Myocyte (in vitro differentiated cells): ENCODE measurements around the gene CLNS1A. TPM values are rescaled to one million over a fixed set of nuclear protein-coding genes. Genes with fewer than 3 reads are reported as not detected.
A peak's percentile ranks its signal among the peaks of the same experiment; 100 is the strongest.
"Not testable (repeated sequence)": the region's sequence is repeated elsewhere in the genome, so short reads cannot be mapped to it uniquely, and the experiment has no call there.

Source experiments
- DNase-seq: peaks from one replicate; pipeline ENCODE4 v3.0.0-alpha.2; 2012; ENCODE audit warnings: low read depth
- polyA plus RNA-seq: library from polyadenylated mRNA; unstranded; fragments of >200 nt; gene quantifications from one replicate; pipeline ENCODE4 v1.2.1, GENCODE V29; 2012; ENCODE audit warnings: missing spikeins
- total RNA-seq: library from RNA; depleted of rRNA; stranded (reverse); fragments of >200 nt; gene quantifications from 2 replicates; pipeline ENCODE4 v1.2.3, GENCODE V29; 2014

Gene CLNS1A, protein sequence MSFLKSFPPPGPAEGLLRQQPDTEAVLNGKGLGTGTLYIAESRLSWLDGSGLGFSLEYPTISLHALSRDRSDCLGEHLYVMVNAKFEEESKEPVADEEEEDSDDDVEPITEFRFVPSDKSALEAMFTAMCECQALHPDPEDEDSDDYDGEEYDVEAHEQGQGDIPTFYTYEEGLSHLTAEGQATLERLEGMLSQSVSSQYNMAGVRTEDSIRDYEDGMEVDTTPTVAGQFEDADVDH
- 123 and 126 TPM in 2 replicates for total RNA-seq
- 118 TPM for polyA plus RNA-seq

DNA sequence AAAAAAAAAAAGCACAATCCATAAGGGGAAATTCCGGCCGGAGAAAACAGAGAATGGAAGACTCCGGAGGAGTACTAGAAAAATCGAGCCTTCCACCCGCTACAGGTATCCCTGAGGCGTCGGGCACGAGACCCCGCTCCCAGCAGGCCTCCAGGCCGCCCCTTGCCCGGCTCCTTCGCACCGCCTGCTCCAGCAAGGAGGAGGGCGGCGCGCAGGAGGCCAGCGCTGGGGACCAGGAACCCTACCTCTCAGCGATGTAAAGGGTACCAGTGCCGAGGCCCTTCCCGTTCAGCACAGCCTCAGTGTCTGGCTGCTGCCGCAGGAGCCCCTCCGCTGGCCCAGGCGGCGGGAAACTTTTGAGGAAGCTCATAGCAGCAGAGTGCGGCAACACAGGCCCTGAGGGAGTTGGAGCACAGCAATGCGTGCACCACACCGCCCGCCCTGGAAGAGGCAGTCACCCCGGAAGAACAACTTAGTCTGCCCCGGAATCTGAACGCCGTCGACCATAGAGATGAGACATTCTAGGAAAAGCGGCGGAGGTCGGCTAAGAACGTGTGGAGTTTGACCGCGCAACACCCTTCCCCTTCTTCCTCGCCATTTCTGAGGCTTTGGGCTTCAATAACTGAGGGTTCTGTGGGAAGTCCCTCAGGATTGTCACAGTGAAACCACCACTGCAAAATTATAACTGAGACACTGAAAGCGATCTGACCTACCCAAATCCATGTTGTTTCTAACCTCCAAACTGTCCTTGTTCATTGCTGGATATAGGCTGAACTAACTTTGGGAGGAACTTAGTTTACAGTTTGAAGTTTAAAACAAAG, at the start of gene CLNS1A:
Gene CLNS1A (minus strand): TSS at position 450 of the 821 bp plus-strand sequence. CDS start 80 bp downstream, at position 370.
- DNase-seq, result peak; percentile 94

- no peak for DNase-seq
Measured at GRCh38 chr11:77687088-77687487, 49.5 kb upstream of the CLNS1A start.

GRCh38 chr11:77677138-77677537, 39.5 kb upstream of the CLNS1A start:
- no peak for DNase-seq

DNA sequence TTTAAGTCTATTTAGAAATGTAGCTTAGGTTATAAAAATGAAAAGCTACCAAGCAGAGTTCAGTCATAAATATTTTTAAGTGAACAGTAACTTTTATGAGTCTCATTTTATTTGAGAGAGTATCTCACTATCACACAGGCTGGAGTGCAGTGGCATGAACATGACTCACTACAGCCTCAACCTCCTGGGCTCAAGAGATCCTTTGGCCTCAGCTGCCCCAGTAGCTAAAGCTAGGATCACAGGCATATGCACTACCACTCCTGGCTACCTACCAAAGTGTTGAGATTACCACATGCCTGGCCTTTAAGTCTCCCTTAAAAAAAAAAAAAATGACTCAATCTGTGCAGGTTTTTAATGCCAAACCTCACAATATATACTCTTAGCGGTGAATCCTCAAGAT, 34.7 kb upstream of the CLNS1A start:
- peak; percentile 86 for DNase-seq

DNA sequence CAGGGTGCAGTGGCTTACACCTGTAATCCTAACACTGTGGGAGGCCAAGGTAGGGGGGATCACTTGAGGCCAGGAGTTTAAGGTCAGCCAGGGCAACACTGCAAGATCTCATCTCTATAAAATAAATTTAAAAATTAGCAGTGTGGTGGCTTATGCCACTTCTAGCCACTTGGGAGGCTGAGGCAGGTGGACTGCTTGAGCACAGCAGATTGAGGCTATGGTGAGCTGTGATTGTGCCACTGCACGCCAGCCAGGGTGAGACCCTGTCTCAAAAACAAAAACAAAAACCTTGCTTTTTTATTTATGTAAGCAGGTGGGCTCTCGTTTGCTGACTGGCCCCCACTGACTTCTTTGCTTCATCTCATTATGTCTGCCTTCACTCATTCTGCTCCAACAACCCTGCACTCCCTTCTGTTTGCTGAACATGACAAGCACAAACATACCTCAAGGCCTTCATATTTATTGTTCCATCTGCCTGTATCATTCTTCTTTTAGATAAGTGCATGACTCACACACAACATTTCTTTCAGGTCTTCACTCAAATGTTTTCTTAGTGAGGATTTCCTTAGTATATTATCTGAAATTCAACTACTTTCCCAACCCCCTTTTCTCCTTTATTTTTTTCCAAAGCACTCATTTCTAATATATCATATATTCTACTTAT, 32.4 kb upstream of the CLNS1A start:
- DNase-seq, result no peak

DNA sequence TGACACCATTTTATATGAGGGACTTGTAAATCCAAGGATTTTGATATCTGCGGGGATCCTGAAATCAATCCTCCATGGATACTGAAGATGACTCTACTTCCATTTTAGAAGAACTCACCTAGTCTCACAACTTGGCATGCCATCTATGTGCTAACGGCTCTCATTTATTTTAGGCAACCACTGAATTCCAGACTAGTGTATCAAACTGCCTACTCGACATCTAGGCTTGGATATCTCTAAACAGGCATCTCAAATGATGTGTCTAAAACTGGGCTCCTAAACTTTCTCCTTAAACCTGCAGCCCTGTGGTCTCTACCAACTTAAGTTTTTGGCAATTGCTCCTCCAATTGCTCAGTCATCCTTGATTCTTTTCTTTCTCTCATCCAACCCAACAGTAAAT, 31.2 kb upstream of the CLNS1A start:
- DNase-seq, result peak; percentile 53

DNA sequence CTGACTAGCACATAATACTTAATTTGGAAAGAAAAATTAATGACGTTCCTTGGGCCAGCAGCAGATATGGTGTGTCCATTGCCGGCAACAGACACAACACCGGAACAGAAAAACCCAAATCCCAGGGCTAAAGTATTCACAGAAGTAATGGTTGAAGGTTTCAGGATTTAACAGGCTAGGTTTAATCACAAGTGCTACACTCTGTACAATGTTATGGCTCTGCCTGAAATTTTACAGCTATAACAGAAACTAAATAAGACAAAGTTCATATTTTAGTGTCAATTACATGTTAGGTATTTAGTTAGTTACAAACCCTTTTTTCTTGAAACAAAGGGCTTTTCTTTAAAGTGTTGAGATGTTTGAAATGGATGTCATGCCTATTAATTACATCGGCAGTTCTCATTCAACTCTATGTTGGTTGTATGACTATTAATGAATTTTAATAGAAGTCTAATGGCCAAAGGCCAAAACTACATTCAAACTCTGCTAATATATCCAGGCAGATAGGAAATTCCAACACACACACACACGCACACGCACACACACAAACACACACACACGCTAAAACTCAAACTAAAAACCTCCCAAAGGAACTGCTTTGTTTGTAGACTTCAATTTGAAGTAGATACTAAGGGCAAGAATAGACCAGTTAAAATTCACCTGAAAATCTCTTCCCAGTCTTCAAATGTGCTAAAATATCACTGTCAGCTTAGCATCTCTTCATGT, 27.8 kb upstream of the CLNS1A start:
- no peak for DNase-seq

DNA sequence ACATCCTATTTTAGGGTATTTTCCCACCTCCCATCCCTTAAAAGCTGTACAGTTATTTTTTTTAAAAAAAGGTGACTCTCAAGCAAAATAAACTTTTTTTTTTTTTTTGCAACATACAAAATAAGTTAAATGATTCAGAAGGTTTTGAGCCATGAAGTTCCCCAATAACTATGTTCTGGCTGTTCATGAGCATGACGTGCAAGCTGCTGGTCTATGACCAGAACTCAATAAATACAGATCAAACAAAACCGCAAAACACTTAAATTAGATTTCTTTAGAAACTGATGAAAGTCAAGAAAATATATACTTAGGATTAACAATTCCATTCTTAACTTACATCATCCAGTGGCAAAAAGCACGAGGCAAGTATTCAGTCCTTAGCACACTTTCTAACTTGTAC, 24.1 kb upstream of the CLNS1A start:
- no peak for DNase-seq

GRCh38 chr11:77660947-77661346, 23.4 kb upstream of the CLNS1A start:
- no peak for DNase-seq

- DNase-seq, result peak; percentile 58
Measured at GRCh38 chr11:77658213-77659013, 20.8 kb upstream of the CLNS1A start.

DNA sequence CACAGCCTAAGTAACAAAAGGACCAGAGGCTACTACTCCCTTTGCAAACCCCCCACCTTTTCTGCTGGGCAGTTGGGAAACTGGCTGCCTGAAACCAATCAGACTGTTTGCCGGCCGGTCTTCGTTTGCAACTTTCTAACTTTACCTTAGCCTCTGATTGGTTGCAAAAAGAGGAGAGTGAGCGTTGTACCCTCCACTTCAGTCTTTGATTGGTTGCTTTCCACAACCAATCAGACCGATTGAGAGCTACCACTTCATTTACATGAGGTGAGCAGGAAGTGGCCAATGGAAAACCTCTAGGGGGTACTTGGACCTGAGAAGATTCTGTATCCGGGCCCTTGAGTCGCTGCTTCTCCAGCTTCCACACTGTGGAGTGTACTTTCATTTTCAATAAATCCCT, 18.8 kb upstream of the CLNS1A start:
- DNase-seq, result no peak

GRCh38 chr11:77654770-77655434, 17.3 kb upstream of the CLNS1A start:
- DNase-seq, result no peak

GRCh38 chr11:77650123-77650522, 12.5 kb upstream of the CLNS1A start:
- DNase-seq, result no peak

DNA sequence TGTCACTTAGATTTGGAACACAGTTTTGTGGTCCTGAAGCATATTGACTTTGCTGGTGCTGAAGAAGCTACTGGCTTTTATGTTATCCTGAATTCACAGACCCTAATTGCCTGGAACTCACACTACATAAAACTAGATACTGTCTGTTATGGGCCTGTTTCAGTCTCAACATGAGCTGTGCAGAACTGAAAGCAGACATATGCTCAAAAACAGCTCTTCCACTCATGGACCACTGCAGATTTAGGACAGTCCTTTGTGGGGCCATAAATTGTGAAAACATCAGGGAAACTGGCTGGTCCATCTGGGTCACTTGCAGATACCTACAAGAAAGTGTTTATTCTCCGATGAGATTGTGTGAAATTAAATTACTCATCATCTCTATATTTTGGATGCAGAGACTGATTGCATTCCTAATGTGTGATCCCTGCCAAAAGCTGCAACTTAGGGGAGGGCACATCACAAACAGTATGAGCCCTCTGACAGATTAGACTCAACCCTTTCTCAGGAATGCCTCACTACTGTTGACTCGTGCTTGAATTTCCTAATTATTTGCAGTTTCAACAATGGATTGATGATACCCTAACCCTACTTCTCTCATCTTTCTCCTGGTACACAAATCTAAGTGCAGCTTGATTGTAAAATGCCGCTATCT, 10.2 kb upstream of the CLNS1A start:
- no peak for DNase-seq

GRCh38 chr11:77644887-77645286, 7.3 kb upstream of the CLNS1A start:
- no peak for DNase-seq

- no peak for DNase-seq
Measured at GRCh38 chr11:77642228-77642627, 4.6 kb upstream of the CLNS1A start.

GRCh38 chr11:77636731-77637344, 756 bp downstream of the CLNS1A start:
- DNase-seq, result peak; percentile 13

DNA sequence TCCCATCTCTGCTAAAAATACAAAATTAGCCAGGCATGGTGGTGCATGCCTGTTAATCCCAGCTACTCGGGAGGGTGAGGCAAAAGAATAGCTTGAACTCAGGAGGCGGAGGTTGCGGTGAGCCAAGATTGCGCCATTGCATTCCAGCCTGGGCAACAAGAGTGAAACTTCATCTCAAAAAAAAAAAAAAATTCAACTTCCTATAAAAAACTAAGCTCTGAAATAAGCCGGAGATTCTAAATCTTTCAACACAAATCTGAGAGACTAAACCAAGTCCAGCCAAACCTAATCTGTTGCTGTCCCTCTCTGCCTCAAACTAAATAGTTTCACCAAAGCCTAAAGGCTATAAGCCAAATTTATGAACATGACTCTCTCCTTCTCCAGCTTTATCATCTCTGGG, 3.7 kb downstream of the CLNS1A start:
- DNase-seq, result not testable (repeated sequence)

DNA sequence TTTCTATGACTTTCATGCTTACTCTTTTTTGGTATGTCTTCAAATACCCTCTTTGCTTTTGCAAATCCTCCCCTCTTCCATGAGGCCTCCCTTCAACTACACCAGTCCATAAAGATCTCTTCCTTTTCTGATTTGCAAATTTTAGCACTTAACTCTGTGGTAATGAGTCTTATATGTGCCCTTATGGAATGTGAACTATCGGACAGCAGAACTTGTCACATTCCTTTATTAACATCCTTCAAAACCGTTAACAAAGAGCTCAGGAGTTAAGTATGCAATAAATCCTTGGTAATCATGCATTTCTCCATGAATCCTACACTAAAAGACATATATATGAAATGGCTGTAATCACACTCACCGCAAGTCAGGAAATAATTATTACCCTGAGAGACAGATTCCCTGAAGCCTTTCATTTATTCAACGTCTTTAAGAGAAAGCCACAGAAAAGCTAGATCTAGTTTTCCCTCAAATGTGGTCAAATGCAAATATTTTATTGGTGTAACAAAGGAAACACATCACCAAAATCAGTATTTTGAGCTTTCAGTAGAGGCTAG, 7.4 kb downstream of the CLNS1A start:
- no peak for DNase-seq
